Measurements from ENCODE around the gene EFCAB5.
"Not testable (repeated sequence)": the region's sequence is repeated elsewhere in the genome, so short reads cannot be mapped to it uniquely, and the experiment has no call there.

EFCAB5 gene

GRCh38 chr17:29941334-29941733 is at the start of gene EFCAB5:
TSS of gene EFCAB5 (plus strand) at chr17:29941634. CDS start at chr17:29941797, 163 bp downstream.
- DNase-seq (ENCODE audit: low spot score) (no peak), FAIRE-seq (no peak)

GRCh38 chr17:29892201-29892600 is 49.2 kb upstream of the EFCAB5 start:
- no peak for DNase-seq (ENCODE audit: low spot score)
- FAIRE-seq, result no peak

GRCh38 chr17:29897136-29897535 is 44.3 kb upstream of the EFCAB5 start:
- FAIRE-seq; DNase-seq (ENCODE audit: low spot score): not testable (repeated sequence)

GRCh38 chr17:29903471-29903870 is 38.0 kb upstream of the EFCAB5 start:
- DNase-seq (ENCODE audit: low spot score) (no peak), FAIRE-seq (no peak)

DNA sequence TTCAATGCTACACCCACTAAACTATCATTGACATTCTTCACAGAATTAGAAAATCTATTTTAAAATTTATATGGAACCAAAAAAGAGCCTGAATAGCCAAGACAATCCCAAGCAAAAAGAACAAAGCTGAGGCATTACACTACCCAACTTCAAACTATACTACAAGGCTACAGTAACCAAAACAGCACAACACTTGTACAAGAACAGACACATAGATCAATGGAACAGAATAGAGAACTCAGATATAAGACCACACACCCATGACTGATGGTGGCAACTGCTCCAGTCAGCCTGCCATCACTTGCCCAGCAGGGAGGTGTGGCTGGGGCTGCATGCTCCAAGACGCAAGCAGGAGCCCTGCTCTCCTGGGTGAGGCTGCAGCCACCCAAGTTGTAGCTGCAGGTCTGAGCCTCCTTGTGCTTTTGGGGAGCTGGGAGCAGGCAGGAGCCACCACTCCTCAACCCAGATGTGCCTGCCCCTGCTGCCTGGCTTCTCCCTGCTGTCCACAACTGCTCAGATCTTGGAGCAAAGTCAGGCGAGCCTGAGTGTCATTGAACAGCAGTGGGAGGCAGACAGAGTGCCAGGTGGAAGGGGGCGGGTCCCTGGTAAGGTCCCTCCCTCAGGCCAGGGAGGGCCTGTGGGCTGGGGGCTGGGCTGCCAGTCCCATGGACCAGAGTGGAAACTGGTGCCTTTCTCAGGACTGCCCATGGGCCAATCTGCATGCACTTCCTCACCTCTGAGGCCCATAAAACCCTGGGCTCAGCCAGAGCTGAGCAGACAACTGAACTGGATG is 36.2 kb upstream of the EFCAB5 start:
- DNase-seq (ENCODE audit: low spot score) (no peak), FAIRE-seq (no peak)

DNA sequence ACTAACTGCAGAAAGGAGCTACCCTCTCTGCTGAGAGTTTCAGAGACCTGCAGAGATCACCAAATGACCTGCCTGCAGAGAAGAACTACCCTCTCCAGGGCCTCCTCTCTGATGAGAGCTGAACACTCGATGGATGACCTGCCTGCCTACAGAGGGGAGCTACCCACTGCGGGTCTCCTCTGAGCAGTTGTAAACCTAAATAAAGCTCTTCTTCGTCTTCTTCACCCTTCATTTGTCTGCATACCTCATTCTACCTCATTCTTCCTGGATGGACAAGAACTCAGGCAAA is 35.6 kb upstream of the EFCAB5 start:
- DNase-seq (ENCODE audit: low spot score) (no peak), FAIRE-seq (no peak)

GRCh38 chr17:29906969-29907368 is 34.5 kb upstream of the EFCAB5 start:
- FAIRE-seq, result no peak
- DNase-seq (ENCODE audit: low spot score), result no peak

DNA sequence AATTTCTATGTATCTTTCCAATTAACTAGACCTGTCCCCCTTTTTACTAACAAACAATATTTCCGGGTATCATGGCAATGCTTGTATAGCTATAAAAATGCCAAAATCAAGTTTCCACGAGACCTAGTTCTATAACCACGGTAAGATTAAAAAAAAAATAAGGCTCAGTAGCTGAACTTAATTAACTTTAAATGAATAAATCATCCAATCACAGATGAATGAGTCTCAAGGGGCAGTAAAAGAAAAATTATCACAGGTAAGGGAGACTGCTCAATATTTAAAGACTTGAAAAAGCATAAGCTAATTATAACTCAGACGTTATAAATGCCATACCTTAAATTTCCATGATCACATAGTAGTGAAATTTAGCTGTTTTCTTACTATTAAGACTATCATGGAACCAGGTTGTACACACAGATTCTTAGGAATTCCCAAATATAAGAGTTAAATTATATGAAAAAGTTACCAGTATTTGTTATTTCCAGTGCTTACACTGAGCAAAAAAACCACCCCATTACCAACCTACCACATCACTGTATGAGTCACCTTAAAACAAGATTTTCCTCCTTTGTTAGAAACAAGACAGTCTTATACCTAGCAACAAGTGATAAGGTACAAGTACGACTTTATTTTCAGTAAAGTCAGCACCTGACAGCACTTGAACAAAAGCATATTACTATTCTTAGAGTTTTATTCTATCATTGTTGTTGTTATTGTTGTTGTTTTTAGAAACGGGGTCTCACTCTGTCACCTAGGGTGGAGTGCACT is 32.0 kb upstream of the EFCAB5 start:
- FAIRE-seq, result no peak
- no peak for DNase-seq (ENCODE audit: low spot score)

- FAIRE-seq, result no peak
- no peak for DNase-seq (ENCODE audit: low spot score)
Observed at GRCh38 chr17:29911641-29912177, 29.7 kb upstream of the EFCAB5 start.

GRCh38 chr17:29914819-29915537 is 26.5 kb upstream of the EFCAB5 start:
- FAIRE-seq, result no peak
- no peak for DNase-seq (ENCODE audit: low spot score)

DNA sequence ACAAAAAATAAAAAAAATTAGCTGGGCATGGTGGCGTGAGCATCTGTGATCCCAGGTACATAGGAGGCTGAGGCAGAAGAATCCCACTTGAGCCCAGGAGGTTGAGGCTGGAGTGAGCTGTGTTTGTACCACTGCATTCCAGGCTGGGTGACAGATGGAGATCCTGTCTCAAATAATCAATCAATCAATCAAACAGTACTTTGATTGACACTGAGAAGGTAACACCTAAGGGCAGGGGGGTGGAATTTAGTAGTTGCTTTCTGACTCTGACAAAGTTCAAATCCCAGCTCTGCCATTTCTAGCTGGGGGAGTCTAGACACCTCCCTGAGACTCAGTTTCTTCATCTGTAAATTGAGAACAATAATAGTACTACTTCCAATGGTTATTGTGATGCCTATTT is 23.4 kb upstream of the EFCAB5 start:
- FAIRE-seq (no peak), DNase-seq (ENCODE audit: low spot score) (no peak)

GRCh38 chr17:29918922-29919856 is 22.2 kb upstream of the EFCAB5 start:
- no peak for FAIRE-seq
- DNase-seq (ENCODE audit: low spot score), result peak; percentile 42

GRCh38 chr17:29924786-29925185 is 16.6 kb upstream of the EFCAB5 start:
- DNase-seq (ENCODE audit: low spot score) (no peak), FAIRE-seq (no peak)

- FAIRE-seq (no peak), DNase-seq (ENCODE audit: low spot score) (no peak)
Observed at GRCh38 chr17:29927546-29927945, 13.9 kb upstream of the EFCAB5 start.

DNA sequence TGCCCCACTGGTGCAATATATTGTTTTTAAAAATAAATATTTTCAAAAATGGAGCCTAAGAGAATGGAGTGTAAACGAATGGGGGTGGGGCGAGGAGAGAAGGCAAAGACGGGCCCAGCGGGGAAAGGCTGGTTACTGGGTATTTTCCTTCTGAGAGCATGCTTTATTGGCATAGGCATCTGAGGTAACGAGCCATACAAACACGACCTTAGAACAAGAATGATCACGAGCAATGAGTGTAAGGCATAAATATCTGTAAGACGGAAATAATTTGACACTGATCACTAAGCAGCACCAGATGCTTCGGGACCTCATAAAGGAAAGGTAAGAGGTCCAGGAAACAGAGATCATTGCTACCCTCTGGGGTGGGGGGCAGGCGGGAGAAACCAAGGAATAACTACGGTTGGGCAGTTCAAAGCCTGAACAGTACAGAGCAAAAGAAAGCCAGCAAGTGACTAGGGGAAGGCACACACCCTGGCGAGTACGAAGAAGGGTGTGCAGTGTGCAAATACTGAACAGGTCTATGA is 12.4 kb upstream of the EFCAB5 start:
- no peak for FAIRE-seq
- DNase-seq (ENCODE audit: low spot score), result peak; percentile 32

GRCh38 chr17:29929533-29930408 is 11.7 kb upstream of the EFCAB5 start, which contains the start of gene SSH2:
TSS of gene SSH2 (minus strand) at chr17:29930228. CDS start at chr17:29930000, 228 bp downstream.
- DNase-seq (ENCODE audit: low spot score) (peak; percentile 90), FAIRE-seq (peak; percentile 86)

- DNase-seq (ENCODE audit: low spot score) (no peak), FAIRE-seq (no peak)
Observed at GRCh38 chr17:29930409-29931010, 10.9 kb upstream of the EFCAB5 start.

DNA sequence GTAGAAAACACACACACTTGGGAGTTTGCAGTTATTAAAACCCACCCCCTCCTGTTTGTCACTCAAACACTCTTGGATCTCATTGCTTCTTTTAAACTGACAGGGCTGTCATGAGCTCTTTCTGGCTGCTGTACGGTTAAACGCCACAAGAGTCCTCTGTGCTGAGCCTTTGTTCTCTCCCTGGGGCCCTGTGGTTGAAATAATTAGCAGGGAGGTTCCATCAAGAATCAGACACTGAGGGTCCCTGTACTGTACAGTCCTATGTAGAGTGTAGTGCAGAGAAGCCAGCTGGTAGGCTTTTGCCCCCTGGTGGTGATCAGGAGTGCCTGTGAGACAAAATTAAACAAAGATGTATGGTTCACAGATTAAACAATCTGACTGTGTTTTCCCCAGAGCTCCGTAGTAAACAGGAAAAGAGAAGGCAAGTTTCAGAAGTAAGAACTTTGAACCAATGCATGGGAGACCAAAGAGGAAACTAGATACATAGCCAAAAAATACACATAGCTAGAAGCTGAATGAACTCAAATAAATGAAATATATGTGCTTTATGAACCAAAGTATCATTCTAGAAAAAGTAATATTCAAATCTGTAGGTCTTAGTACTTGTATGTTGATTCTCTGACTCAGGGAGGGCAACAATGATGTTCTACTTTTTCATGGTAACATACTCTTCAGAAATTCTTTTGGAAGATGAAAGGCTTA is 10.1 kb upstream of the EFCAB5 start:
- FAIRE-seq, result no peak
- peak; percentile 60 for DNase-seq (ENCODE audit: low spot score)
